NCI-H128 (cell line): ENCODE data around the gene DTWD1.
A peak's percentile ranks its signal among the peaks of the same experiment; 100 is the strongest.
"Not testable (repeated sequence)": the region's sequence is repeated elsewhere in the genome, so short reads cannot be mapped to it uniquely, and the experiment has no call there.

Source experiments
- DNase-seq: peaks from one replicate; lab custom pipeline; 2025; ENCODE audit not compliant: unreplicated experiment; lab: John Stamatoyannopoulos, UW

The DTWD1 gene, protein sequence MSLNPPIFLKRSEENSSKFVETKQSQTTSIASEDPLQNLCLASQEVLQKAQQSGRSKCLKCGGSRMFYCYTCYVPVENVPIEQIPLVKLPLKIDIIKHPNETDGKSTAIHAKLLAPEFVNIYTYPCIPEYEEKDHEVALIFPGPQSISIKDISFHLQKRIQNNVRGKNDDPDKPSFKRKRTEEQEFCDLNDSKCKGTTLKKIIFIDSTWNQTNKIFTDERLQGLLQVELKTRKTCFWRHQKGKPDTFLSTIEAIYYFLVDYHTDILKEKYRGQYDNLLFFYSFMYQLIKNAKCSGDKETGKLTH

DNA sequence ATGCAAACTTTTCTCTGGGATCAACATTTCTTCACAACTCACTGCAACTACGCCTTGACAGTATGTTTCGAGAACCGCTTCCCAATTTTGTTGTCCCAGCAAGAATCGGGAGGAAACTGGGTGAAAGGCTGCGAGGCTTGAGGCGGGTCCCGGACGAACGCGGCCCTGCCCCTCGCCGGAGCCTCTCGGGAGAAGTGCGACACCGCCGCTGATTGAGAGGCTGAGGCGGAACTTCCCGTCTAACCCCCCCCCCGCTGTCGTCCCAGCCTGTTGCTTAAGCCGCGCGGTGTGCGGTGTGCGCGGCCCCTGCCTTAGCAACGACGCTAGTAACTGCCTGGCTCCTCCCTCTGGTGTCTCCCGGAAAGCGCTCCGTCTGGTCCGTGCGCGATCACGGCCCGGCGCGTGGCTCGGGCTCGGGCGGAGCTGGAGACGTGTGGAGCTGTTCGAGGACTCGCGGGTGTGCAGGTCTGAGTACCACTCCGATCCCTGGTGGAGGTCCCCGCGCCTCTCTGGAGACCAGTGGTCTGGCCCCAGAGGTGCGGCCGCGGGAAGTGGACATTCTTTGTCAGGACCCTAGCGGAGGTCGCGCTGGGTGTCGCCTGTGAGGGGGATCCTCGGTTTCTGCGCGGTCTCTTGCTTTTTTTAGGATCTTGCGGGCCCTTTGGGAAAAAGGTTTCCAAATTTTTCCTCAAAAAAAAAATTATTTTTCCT, at the start of gene DTWD1, which contains the start of gene FAM227B:
TSS of gene DTWD1 (plus strand) at position 391 of the 711 bp plus-strand sequence. CDS start 4,120 bp downstream, outside the sequence.
TSS of gene FAM227B (minus strand) at position 161 of the 711 bp plus-strand sequence. CDS start 5,647 bp downstream, outside the sequence.
- DNase-seq, result peak; percentile 80

DNA sequence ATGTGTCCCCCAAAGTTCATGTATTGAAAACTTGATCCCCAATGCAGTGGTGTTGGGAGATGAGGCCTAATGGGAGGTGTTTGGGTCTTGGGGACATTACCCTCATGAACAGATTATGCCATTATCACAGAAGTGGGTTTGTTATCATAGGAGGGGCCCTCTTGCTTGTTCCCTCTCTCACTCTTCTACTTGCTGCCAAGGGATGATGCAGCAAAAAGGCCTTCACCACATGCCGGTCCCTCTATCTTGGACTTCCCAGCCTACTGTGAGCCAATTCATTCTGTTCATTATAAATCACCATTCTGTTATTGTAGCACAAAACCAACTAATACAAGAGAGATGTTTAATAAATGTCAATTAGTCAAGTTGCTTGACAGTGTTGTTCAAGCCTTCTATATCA, 47.4 kb upstream of the DTWD1 start:
- no peak for DNase-seq

DNA sequence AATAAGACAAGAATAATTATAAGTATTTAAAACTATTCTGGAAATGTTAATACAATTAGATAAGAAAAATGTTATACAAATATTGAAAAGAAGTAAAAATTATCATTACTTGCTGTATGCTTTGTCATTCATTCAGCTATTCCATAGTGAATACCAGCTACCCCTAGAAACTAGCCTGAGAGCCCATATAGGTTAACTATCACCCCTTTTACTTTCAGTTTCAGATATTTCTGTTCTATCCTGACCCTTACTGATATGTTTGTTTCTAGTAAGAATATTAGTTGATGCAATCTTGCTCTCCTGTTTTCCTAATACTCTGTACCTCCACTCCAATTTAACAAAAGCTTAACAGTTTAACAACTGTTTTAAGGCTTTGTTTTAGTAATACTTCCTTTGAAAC, 31.8 kb upstream of the DTWD1 start:
- no peak for DNase-seq

DNA sequence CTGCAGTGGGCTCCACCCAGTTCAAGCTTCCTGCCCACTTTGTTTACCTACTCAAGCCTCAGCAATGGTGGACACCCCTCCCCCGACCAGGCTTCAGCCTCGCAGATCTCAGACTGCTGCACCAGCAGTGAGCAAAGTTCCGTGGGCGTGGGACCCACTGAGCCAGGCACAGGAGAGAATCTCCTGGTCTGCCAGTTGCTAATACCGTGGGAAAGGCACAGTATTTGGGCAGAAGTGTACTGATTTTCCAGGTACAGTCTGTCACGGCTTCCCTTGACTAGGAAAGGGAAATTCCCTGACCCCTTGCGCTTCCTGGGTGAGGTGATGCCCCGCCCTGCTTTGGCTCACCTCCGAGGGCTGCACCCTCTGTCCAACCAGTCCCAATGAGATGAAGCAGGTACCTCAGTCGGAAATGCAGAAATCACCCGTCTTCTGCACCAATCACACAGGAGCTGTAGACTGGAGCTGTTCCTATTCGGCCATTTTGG, 28.0 kb upstream of the DTWD1 start:
- not testable (repeated sequence) for DNase-seq

DNA sequence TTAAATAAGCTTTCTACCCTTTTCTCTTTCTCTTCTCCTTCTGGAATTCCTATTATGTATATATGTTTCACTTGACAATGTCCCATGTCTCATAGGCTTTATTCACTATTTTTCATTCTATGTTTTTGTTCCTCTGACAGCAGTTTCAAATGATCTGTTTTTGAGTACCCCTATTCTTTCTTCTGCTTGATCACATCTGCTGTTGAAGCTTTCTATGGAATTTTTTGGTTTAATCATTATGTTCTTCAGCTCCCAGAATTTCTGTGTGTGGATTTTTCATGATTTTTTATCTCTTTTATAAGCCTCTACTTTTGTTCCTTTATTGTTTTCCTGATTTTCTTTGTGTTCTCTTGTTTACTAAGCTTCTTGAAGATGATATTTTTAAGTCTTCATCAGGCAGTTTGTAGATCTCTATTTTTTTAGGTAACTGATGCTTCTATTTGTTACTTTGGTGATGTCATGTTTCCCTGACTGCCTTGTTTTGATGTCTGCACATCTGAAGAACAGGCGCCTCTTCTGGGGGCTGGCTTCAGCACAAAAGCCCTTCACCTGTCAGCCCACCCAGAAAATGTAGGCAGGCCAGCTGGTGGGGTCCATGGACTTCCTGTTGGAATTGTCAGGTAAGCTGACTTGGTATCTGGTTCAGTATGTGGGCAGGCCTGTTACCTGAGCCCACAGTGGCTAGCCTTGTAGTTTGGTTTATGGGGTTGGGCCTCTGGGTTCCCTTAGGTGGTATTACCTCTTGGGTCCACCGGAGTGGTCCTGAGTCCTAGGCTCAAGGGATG, 16.0 kb upstream of the DTWD1 start:
- no peak for DNase-seq

DNA sequence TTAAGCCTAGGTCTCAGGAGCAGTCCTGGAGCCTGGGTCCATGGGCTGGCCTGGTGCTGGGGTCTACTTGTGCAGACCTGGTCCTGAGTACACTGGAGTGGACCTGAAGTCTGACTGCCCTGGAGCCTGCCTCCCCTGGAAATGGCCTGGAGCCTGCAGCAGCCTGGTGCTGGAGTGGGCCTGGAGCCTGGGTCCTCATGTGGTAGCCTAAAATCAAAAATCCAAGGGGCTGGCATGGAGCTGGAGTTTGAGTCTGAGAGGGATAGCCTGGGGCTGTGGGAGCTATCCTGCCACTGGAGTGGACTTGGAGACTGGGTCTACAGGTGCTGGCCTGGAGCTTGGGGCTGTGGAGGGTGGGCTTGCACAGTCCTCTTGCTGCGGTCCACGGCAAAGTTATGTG, 15.3 kb upstream of the DTWD1 start:
- no peak for DNase-seq

DNA sequence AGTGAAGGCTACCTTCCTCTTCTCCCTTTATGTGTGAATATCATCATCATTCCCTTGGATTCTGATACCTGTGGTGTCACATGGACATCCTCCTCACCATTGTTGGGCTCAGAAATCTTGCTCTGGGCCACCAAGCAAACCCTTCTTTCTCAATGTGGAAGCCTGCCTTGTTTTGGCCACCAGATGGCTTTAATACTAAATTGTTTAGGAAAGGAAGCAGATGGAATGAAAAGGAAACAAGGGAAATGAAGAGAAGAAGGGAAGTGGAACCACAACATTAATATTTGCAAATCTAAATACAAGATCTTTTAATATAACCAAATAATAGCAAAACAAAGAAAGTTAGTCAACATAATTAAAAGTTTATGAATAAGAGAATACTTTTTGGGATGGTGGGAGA, 14.3 kb upstream of the DTWD1 start:
- no peak for DNase-seq

DNA sequence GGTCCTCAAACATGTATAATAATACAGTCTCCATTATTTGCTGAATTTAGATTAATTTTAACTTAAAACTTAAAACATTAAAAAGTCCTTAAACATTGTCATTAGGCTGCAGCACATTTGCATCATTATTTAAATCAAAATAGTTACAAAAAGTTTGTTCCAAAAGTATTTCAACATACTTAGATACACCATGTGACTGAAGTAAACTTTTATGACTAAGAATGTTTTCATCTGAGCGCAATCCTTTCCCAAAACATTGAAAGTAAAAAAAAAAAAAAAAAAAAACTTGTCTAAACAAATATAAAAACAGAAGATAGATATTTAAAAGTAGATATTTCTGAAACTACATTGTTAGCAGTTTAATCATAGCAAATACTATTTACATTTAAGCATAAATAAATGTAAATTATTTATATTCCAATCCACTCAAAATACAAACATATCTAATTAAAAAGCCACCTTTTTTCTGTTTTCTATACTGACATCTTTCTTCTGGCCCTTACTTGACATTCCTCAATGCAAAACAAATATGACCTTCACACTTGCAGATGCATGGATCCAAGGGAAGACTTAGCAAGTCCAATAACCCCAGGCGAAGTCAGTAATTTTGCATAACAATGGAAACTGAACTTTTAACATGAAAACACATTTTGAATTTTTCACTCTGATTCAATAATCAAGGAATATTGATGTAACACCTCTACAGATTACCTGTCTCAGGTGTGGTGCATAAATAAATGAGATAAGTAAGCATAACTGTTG, 10.5 kb upstream of the DTWD1 start:
- no peak for DNase-seq

DNA sequence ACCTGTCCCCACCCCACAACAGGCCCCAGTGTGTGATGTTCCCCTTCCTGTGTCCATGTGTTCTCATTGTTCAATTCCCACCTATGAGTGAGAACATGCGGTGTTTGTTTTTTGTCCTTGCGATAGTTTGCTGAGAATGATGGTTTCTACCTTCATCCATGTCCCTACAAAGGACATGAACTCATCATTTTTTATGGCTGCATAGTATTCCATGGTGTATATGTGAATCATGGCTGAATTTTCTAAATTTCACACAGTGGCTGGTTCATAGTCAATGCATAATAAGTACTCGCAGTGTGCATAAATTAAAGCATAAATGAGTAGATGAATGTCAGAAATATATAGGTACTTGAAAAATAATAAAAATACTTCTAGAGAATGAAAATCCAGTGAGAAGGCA, 8.6 kb upstream of the DTWD1 start:
- DNase-seq, result not testable (repeated sequence)

DNA sequence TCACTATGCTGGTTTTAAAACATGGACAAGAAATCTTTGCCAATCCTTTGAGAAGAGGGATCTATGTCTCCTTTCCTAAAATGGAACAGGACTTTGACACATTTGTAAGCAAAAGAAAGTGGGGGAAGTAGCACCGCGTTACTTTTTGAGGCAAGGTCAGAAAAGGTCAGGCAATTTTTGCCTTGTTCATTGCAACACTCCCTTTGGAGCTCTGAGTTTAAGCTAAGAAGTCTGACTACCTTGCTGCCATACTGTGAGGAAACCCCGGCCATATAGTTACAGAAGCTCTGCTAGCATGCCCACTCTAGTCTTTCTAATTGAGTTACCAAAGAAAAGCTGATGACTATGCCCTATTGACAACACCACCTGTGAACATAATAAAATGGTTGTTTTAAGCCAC, 1.6 kb upstream of the DTWD1 start:
- no peak for DNase-seq

DNA sequence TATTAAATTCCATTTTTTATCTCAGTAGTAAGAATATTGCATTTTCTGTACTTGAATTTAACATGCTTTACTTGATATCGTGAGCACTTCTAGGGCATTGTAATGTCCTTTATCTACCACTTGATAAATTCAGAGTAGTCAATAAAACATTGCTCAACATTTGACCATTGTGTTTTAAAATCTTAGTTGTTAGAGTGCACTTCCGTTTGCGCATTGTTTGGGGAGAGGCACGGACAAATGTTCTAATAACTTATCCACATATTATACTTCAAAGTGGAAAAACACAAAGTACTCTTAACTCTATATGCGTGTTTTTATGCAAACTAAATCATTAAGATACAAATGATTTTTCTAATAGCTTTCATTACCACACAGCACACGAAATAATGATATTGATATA, 649 bp upstream of the DTWD1 start:
- DNase-seq, result no peak

DNA sequence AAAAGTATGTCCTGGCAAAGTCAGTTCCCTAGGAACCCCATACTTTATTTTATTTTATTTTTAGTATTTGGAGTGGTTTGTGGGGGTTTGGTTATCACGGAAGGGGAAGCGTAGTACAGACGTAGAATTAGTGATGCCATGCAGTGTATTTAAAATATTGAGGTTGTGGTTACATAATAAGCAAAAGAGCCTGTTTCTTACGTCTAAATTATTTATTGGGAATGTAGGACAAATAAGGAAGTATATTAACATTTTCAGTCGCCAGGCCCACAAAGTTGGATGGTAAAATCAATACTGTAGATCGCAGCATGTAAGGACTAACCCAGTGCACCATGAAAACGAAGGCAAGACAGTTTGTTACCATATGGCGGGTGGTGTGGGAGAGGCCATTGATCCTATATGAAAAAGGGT, 558 bp downstream of the DTWD1 start:
- no peak for DNase-seq

DNA sequence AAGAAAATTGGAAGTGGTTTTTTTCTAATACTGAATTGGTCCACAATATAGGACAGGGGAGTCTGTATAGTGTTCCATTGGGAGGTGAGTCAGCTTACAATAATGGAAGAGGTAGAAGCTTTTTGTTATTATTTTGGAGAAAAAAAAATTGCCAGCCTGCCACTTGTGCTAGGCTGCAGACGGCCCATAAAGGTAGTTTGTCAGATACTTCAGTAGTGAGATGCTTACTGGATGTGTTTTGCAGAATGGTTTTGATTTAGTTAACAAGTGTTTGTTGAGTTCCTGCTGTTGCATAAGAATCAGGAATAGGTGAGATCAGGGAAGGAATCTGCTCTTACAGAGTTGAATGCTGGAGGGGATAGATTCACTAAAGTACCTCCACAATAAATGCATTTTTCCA, 1.0 kb downstream of the DTWD1 start:
- DNase-seq, result no peak

DNA sequence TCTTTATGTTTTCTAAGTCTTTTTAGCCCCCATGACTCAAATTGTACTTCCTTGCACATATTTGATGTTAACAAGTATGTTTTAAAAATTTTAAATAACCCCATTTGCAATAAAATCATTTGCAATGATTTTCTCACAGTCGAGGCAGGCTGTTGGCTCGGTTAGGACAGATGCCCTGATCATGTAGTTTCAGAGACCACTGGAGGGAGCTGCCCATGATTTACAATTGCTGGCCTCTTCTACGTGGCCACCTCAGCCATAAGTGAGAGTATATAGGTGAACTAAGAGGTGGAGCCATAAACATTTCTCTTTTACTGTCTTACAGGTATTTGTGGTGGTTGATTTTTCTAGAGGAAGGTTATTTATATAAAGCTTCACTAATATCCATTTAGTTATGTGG, 1.7 kb downstream of the DTWD1 start:
- DNase-seq, result no peak

DNA sequence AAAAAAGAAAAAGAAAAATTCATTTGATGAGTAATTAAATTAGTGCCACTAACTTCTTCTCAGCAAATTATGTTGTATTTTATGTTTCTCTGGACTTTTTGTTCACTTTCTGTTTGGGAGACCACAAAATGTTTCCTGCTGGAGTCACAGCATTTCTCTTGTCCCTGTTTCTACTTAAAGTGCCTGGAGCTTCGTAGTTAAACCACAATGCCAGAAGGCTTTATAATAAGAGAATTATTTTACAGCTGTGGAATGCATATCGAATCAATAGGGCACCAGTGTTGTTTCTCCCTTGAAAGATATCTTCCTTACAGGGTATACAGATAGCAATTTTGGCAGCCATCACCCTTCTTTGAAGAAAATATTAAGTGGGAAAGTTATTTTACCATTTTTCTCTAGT, 3.2 kb downstream of the DTWD1 start:
- no peak for DNase-seq

DNA sequence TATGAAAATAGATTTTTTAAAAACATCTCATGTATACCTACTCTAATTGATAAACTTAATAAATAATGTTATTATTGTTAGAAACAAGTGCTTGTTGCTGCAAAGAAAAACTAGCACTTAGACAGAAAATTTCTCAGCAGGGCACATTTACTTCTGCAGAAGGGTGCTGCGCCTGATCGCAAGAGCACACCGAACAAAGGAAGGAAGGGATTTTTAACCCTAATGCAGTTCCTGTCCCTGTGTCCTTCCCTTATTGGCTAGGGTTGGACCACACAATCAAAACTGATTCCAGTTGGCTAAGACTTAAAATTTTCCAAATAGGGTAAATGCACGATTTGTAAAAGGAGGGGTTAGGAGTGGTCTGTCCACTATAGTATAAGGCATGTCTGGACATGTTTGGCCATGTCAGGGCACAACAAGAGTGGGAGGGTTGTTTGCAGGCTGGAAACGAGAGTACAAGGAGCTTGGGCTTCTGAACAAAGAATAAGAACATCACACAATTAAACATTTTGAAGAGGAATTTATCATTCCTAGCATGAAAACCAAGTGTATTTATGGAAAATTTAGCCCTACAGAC, 4.7 kb downstream of the DTWD1 start:
- no peak for DNase-seq

DNA sequence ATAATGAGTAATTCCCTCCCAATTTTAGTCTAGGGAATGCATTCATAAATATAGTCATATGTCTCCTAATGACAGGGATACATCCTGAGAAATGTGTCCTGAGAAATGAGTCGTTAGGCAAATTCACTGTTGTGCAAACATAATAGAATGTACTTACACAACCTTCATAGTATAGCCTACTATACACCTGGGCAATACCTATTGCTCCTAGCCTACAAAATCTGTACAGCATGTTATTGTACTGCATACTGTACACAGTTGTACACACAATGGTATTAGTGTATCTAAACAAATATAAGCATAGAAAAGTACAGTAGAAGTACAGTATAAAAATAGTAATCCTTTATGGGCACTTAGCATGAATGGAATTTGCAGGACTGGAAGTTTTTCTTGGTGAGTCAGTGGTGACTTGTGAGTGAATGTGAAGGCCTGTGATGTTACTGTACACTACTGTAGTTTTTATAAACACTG, 6.6 kb downstream of the DTWD1 start:
- DNase-seq, result no peak

DNA sequence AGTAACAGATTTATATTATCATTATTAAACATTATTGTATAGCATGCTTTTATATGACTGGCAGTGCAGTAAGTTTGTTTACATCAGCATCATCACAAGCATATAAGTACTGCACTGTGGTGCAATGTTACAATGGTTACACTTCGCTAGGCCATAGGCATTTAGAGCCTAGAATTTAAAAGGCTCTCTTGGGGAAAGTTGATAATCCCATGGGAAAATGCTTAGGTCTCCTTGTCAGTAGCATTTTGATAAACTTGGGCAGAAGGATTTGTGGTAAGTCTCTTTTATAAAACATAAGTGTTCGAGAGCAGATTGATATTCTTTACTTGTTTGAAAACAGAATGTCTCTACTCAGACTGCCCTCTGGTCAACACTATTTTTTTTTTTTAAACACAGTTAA, 7.5 kb downstream of the DTWD1 start:
- no peak for DNase-seq

DNA sequence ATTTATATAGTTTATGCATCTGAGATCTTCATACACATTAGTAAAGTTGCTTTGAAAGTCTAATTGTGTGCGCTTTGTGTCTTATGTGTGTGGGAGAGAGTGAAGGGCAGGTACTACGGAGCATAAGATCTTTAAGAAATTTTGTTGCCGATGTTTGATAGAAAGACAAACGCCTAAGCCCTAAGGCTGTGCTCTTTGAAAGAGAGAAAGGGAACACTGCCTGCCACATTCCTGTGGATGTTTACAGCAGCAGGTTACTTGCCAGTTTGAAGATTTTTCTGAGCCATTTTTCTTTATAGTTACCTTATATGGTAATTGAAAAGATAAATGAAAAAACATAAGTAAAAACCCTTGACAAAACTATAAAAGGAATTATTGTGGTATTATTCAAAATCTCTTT, 17.0 kb downstream of the DTWD1 start:
- no peak for DNase-seq

DNA sequence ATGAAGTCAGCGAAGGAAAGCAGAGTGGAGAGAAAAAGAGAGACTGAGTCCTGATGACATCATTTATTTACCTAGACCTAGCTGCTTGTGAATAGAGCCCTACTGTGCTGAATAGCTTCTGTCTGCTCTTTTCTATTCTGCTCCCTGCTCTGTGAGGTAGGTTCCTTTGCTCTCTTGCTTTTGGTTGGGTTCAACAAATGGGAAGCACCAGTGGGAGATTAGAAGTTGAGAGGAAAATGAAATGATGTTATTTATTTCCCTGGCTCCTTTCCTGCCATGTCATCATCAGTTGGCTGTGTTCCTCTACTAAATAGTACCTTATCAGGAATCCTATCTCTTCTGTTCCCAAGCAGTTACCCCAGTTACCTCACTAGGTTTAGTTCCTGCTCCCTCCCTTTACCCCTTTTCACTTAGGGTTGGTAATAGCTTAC, 23.5 kb downstream of the DTWD1 start:
- DNase-seq, result no peak
